Bronchial smooth muscle cell (primary cell): ENCODE data around the gene POLR1H. TPM values are rescaled to one million over a fixed set of nuclear protein-coding genes. Genes with fewer than 3 reads are reported as not detected.

Experiments
- total RNA-seq: library from RNA; depleted of rRNA; stranded (reverse); fragments of >200 nt; gene quantifications from 2 replicates; pipeline ENCODE4 v1.2.1, GENCODE V29; 2014

POLR1H gene, protein sequence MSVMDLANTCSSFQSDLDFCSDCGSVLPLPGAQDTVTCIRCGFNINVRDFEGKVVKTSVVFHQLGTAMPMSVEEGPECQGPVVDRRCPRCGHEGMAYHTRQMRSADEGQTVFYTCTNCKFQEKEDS
- 34.2 and 49.5 TPM in 2 replicates for total RNA-seq

DNA sequence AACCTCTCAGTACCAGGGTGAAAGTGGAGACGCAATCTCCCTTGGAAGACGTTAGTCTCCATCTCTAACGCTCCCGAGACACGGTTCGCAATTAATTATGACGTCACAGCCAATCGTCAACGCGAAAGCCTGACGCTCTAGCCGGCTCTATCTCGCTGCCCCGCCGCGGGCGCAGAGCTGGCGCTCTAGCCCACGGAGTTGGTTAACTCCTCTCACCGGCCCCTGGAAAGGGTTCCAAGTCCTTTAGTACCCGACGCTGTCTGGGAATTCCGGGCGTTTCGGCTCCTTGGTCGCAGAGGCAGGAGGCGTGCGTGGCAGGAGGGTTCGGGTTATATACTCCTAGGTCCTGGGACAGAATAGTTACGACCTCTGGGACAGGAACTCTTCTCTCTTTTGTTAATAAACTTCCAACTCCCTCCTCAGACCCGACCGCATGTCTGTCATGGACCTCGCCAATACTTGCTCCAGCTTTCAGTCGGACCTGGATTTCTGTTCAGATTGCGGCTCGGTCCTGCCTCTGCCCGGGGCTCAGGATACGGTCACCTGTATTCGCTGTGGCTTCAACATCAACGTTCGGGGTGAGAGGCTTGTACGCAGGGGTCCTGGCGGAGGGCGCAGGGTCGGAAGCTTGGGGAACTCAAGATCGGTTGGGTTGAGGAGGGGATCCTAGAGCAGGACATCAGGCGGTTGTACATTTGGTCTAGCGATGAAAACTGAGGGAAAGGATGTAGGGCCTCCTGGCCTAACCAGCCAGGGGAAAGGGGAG, at the start of gene POLR1H:
TSS of gene POLR1H (plus strand) at position 174 of the 766 bp plus-strand sequence. CDS start at position 434, 260 bp downstream.

DNA sequence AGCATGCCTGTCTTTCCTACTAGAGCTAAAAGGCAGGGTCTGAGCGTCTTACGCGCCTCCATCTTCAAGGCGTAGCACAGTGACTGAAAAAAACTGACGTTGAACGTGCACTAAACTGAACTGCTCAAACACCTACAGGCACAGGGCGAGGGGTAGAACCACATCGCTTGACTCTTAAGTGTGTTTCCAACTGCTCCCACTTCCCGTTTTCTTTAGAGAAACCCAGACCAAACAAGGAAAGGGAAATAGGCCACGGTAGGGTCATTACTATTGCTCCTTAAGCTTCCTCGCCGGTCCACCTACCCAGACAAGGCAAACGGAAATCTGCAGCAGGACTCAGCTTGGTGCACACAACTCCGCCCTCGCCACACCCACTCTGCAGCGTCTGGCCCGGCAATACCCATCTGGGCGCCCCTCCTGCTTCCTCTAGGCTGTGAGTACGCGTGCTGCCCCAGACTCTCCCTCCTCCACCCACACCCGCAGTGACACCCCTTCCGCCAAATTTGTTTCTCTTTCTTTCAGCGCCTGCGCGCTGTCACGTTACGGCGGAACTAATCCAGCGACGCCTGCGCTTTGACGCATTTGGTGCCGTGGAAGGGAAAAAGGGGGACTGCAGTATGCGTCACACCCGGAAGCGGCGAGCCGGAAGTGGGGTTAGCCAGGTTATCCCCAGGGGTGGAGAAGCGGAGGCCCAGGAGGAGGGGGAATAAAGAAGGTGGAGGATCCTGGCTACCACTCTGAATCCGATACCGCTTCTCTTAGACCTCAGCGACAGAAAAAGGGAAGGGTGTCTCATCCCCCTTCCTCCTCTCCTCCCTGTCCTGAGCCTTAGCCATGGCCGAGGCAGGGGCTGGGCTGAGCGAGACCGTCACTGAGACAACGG, 5.8 kb downstream of the POLR1H start, which contains the start of gene PPP1R11:
TSS of gene PPP1R11 (plus strand) at position 622 of the 883 bp plus-strand sequence. CDS start at position 835, 213 bp downstream.

DNA sequence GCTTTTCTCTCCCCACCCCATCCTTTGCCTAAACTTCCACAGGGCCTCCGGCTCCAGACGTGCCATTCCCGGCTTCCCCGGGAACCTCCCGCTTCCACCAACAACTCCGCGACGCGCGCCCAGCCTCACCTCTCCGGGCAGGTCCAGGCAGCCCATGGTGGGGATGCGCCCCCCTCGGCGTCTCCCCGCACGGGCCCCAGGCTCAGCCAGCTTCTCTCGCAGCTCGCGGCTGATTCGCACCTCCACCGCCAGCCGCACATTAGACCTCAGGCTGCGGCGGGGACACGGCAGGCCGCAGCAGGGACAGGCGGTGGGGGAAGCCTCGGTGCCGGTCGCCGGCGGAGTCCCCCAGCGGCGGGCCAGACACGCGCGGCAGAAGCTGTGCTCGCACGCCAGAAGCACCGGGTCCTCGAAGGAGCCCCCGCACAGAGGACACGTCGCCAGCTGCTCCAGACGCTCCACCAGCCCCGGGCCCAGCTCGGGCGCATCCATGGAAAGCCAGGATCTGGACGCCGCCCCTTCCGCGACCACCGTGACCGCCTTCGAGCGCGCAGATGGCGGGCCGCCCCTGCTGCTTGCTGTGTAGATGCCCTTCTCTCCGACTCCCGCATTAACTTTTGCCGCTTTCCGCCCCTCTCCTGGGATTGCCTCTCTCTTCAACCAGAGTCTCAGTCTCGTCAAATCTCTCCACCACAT, 14.2 kb downstream of the POLR1H start, which contains the start of gene RNF39:
TSS of gene RNF39 (minus strand) at position 676 of the 696 bp plus-strand sequence. CDS start at position 492, 184 bp downstream.

DNA sequence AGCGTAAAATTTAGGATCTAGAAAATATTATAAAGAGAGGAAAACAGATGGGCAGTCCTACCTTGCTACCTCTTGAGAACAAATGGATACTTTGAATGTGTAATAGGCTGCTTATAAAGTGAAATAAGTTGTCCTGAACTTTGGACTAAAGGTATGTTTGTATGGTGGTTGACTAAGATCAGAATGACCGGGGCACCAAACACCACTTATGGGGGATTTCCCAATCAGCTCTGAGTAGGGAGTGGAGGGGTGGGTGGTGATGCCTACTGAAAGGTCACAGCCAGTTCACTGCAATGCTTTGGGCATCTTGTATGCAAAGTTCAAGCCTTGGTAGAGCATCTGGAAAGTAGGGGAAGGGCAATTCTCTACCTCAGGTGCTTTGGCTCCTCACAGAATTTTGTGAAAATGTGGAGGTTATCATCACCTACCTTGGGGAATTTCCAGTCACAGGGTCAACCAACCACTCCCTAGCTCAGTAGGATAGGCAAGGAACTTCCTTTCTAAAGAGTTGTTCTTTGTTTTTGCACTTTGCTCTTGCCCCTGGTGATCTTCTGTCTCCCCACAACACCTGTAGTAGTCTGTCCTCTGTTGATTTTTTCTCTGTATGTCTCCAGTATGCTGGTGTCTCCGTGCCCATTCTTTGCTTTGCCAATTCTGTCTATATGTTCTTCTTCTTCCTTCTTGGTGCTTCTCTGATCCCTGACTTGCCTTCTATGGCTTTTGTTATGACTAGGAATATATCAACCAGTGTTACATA, 52.1 kb downstream of the POLR1H start, which contains the start of gene TRIM31:
TSS of gene TRIM31 (minus strand) at position 88 of the 757 bp plus-strand sequence. CDS start 285 bp downstream, outside the sequence.

Other genes with a start within 250 kb of the POLR1H start
- 0.16 and 0.17 TPM in 2 replicates for gene HLA-G, start 233.4 kb upstream of the POLR1H start, total RNA-seq
- gene HLA-A, start 118.7 kb upstream of the POLR1H start, total RNA-seq = 288 and 366 TPM in 2 replicates
- 9.5 and 12.3 TPM in 2 replicates for gene PPP1R11, start 5.9 kb downstream of the POLR1H start, total RNA-seq
- gene RNF39, start 14.5 kb downstream of the POLR1H start, total RNA-seq = under 0.01 and 0.09 TPM in 2 replicates
- gene TRIM31, start 51.8 kb downstream of the POLR1H start, total RNA-seq = not detected in 2 replicates
- gene TRIM40, start 74.9 kb downstream of the POLR1H start, total RNA-seq = not detected in 2 replicates
- under 0.01 TPM in 1 of 2 replicates, not detected in the other for gene TRIM10, start 99.9 kb downstream of the POLR1H start, total RNA-seq
- not detected in 2 replicates for gene TRIM15, start 102.3 kb downstream of the POLR1H start, total RNA-seq
- 16.7 and 26.4 TPM in 2 replicates for gene TRIM26, start 152.1 kb downstream of the POLR1H start, total RNA-seq